ENCODE measurements around the gene KRTAP12-2.
"Not testable (repeated sequence)": the region's sequence is repeated elsewhere in the genome, so short reads cannot be mapped to it uniquely, and the experiment has no call there.

KRTAP12-2 gene

GRCh38 chr21:44661567-44661966 lies 5.2 kb downstream of the KRTAP12-2 start:
- not testable (repeated sequence) for H2BK12ac ChIP-seq (ENCODE audit: low read length); H3K79me2 ChIP-seq (ENCODE audit: control insufficient read depth, insufficient read depth, low read length, poor library complexity); H3K4me3 ChIP-seq (ENCODE audit: low read depth, low read length); H3K79me1 ChIP-seq (ENCODE audit: low read length); H3K9ac ChIP-seq (ENCODE audit: low read length); H3K4me2 ChIP-seq (ENCODE audit: low read length); H3K4ac ChIP-seq (ENCODE audit: low read depth, low read length); H2AFZ ChIP-seq (ENCODE audit: insufficient read depth, low read length, poor library complexity); H3K23ac ChIP-seq (ENCODE audit: low read length); DNase-seq; H4K91ac ChIP-seq (ENCODE audit: low read depth, low read length); H2BK120ac ChIP-seq (ENCODE audit: insufficient read depth, low read length, poor library complexity); H3K27ac ChIP-seq (ENCODE audit: low read depth, low read length); H3K14ac ChIP-seq (ENCODE audit: low read length); H2AK5ac ChIP-seq (ENCODE audit: low read length); H3K18ac ChIP-seq (ENCODE audit: low read length); H4K8ac ChIP-seq (ENCODE audit: low read depth, low read length); H2BK5ac ChIP-seq (ENCODE audit: low read depth, low read length, poor library complexity); H3K27me3 ChIP-seq (ENCODE audit: insufficient read depth, low read length); H4K12ac ChIP-seq (ENCODE audit: low read depth, low read length); H3K4me1 ChIP-seq (ENCODE audit: control insufficient read depth in 1 of 2, insufficient read depth in 2 of 2, low read length in 2 of 2); H3K36me3 ChIP-seq (ENCODE audit: control insufficient read depth in 1 of 2, insufficient read depth in 2 of 2, low read length in 2 of 2)
- peaks cover 10% of the 10 kb centered on the region for H3K9me3 ChIP-seq (ENCODE audit: insufficient read depth, low read depth, low read length)
- no CpG with 5 or more reads among the region's 7 CpGs for WGBS (ENCODE audit: extremely low coverage, insufficient coverage, insufficient read length)

GRCh38 chr21:44658913-44659595 lies 7.7 kb downstream of the KRTAP12-2 start:
- Histone ChIP-seq H3K4me3 (ENCODE audit: low read depth, low read length) (no peak overlapping the region), H2BK120ac (ENCODE audit: insufficient read depth, low read length, poor library complexity) (peak overlapping the region; percentile 55), H3K36me3 (ENCODE audit: control insufficient read depth in 1 of 2, insufficient read depth in 2 of 2, low read length in 2 of 2) (no peaks in the 10 kb centered on the region), H2BK5ac (ENCODE audit: low read depth, low read length, poor library complexity) (no peak overlapping the region), H2BK12ac (ENCODE audit: low read length) (no peak overlapping the region), H3K23ac (ENCODE audit: low read length) (no peak overlapping the region), H3K9ac (ENCODE audit: low read length) (no peak overlapping the region), H2AFZ (ENCODE audit: insufficient read depth, low read length, poor library complexity) (no peak overlapping the region), H3K27ac (ENCODE audit: low read depth, low read length) (no peak overlapping the region), H3K9me3 (ENCODE audit: insufficient read depth, low read depth, low read length) (peaks cover 11% of the 10 kb centered on the region), H4K91ac (ENCODE audit: low read depth, low read length) (no peak overlapping the region), H4K8ac (ENCODE audit: low read depth, low read length) (peak overlapping the region; percentile 50), H2AK5ac (ENCODE audit: low read length) (no peak overlapping the region), H3K18ac (ENCODE audit: low read length) (no peak overlapping the region), H3K27me3 (ENCODE audit: insufficient read depth, low read length) (no peaks in the 10 kb centered on the region), H3K14ac (ENCODE audit: low read length) (no peak overlapping the region), H4K12ac (ENCODE audit: low read depth, low read length) (no peak overlapping the region), H3K79me2 (ENCODE audit: control insufficient read depth, insufficient read depth, low read length, poor library complexity) (no peaks in the 10 kb centered on the region), H3K4me2 (ENCODE audit: low read length) (no peak overlapping the region), H3K4me1 (ENCODE audit: control insufficient read depth in 1 of 2, insufficient read depth in 2 of 2, low read length in 2 of 2) (peaks cover 2 to 7% of the 10 kb centered on the region in 2 experiments), H3K4ac (ENCODE audit: low read depth, low read length) (no peak overlapping the region), H3K79me1 (ENCODE audit: low read length) (no peaks in the 10 kb centered on the region)
- DNase-seq = no peak
- no CpG with 5 or more reads among the region's 11 CpGs for WGBS (ENCODE audit: extremely low coverage, insufficient coverage, insufficient read length)

- no peak overlapping the region for H3K4me2 ChIP-seq (ENCODE audit: low read length)
- no peak overlapping the region for H4K8ac ChIP-seq (ENCODE audit: low read depth, low read length)
- H3K27ac ChIP-seq (ENCODE audit: low read depth, low read length) = no peak overlapping the region
- no peak overlapping the region for H2BK12ac ChIP-seq (ENCODE audit: low read length)
- no peaks in the 10 kb centered on the region for H3K36me3 ChIP-seq (ENCODE audit: control insufficient read depth in 1 of 2, insufficient read depth in 2 of 2, low read length in 2 of 2)
- H3K79me1 ChIP-seq (ENCODE audit: low read length) = no peaks in the 10 kb centered on the region
- no peak overlapping the region for H2BK5ac ChIP-seq (ENCODE audit: low read depth, low read length, poor library complexity)
- no CpG with 5 or more reads among the region's 5 CpGs for WGBS (ENCODE audit: extremely low coverage, insufficient coverage, insufficient read length)
- no peak overlapping the region for H3K9ac ChIP-seq (ENCODE audit: low read length)
- no peak overlapping the region for H2AK5ac ChIP-seq (ENCODE audit: low read length)
- no peak overlapping the region for H3K14ac ChIP-seq (ENCODE audit: low read length)
- H3K4me3 ChIP-seq (ENCODE audit: low read depth, low read length) = no peak overlapping the region
- no peak overlapping the region for H4K91ac ChIP-seq (ENCODE audit: low read depth, low read length)
- no peak overlapping the region for H2BK120ac ChIP-seq (ENCODE audit: insufficient read depth, low read length, poor library complexity)
- H3K79me2 ChIP-seq (ENCODE audit: control insufficient read depth, insufficient read depth, low read length, poor library complexity) = no peaks in the 10 kb centered on the region
- H3K4me1 ChIP-seq (ENCODE audit: control insufficient read depth in 1 of 2, insufficient read depth in 2 of 2, low read length in 2 of 2) = peaks cover 2 to 7% of the 10 kb centered on the region in 2 experiments
- DNase-seq = no peak
- no peak overlapping the region for H4K12ac ChIP-seq (ENCODE audit: low read depth, low read length)
- no peak overlapping the region for H2AFZ ChIP-seq (ENCODE audit: insufficient read depth, low read length, poor library complexity)
- H3K9me3 ChIP-seq (ENCODE audit: insufficient read depth, low read depth, low read length) = peaks cover 11% of the 10 kb centered on the region
- H3K4ac ChIP-seq (ENCODE audit: low read depth, low read length) = no peak overlapping the region
- no peaks in the 10 kb centered on the region for H3K27me3 ChIP-seq (ENCODE audit: insufficient read depth, low read length)
- no peak overlapping the region for H3K23ac ChIP-seq (ENCODE audit: low read length)
- H3K18ac ChIP-seq (ENCODE audit: low read length) = no peak overlapping the region
These were observed 8.2 kb downstream of the KRTAP12-2 start for GRCh38 chr21:44658541-44658910.

GRCh38 chr21:44657635-44658540 lies 8.8 kb downstream of the KRTAP12-2 start, which contains the start of gene KRTAP12-3:
TSS of gene KRTAP12-3 (plus strand) at chr21:44657932. CDS start at chr21:44657980, 48 bp downstream.
- H4K8ac ChIP-seq (ENCODE audit: low read depth, low read length) = no peak within 1 kb of the TSS
- H3K4me3 ChIP-seq (ENCODE audit: low read depth, low read length) = peak within 1 kb of the TSS; percentile 47
- peaks cover 13% of the 10 kb centered on the region for H3K9me3 ChIP-seq (ENCODE audit: insufficient read depth, low read depth, low read length)
- no peak within 1 kb of the TSS for H4K12ac ChIP-seq (ENCODE audit: low read depth, low read length)
- H3K79me1 ChIP-seq (ENCODE audit: low read length) = no peaks in the 10 kb centered on the region
- no peak within 1 kb of the TSS for H3K4ac ChIP-seq (ENCODE audit: low read depth, low read length)
- no peak within 1 kb of the TSS for H2AK5ac ChIP-seq (ENCODE audit: low read length)
- no peak within 1 kb of the TSS for H3K23ac ChIP-seq (ENCODE audit: low read length)
- no peaks in the 10 kb centered on the region for H3K79me2 ChIP-seq (ENCODE audit: control insufficient read depth, insufficient read depth, low read length, poor library complexity)
- no peak for DNase-seq
- H3K4me1 ChIP-seq (ENCODE audit: control insufficient read depth in 1 of 2, insufficient read depth in 2 of 2, low read length in 2 of 2) = peaks cover 2 to 7% of the 10 kb centered on the region in 2 experiments
- H3K14ac ChIP-seq (ENCODE audit: low read length) = no peak within 1 kb of the TSS
- H4K91ac ChIP-seq (ENCODE audit: low read depth, low read length) = no peak within 1 kb of the TSS
- no peak within 1 kb of the TSS for H2BK120ac ChIP-seq (ENCODE audit: insufficient read depth, low read length, poor library complexity)
- no peak within 1 kb of the TSS for H3K27ac ChIP-seq (ENCODE audit: low read depth, low read length)
- no peak within 1 kb of the TSS for H3K18ac ChIP-seq (ENCODE audit: low read length)
- H3K27me3 ChIP-seq (ENCODE audit: insufficient read depth, low read length) = no peaks in the 10 kb centered on the region
- WGBS (ENCODE audit: extremely low coverage, insufficient coverage, insufficient read length) = no CpG with 5 or more reads among the region's 26 CpGs
- no peak within 1 kb of the TSS for H3K9ac ChIP-seq (ENCODE audit: low read length)
- no peak within 1 kb of the TSS for H2AFZ ChIP-seq (ENCODE audit: insufficient read depth, low read length, poor library complexity)
- H3K36me3 ChIP-seq (ENCODE audit: control insufficient read depth in 1 of 2, insufficient read depth in 2 of 2, low read length in 2 of 2) = no peaks in the 10 kb centered on the region
- no peak within 1 kb of the TSS for H2BK12ac ChIP-seq (ENCODE audit: low read length)
- no peak within 1 kb of the TSS for H2BK5ac ChIP-seq (ENCODE audit: low read depth, low read length, poor library complexity)
- no peak within 1 kb of the TSS for H3K4me2 ChIP-seq (ENCODE audit: low read length)

All from trophoblast cell (in vitro differentiated cells and primary cell).